HUES64 (cell line): ENCODE measurements around the gene PRLR. TPM values are rescaled to one million over a fixed set of nuclear protein-coding genes. Genes with fewer than 3 reads are reported as not detected.
A peak's percentile ranks its signal among the peaks of the same experiment; 100 is the strongest.

Source experiments
- H3K27ac ChIP-seq: 2 replicates; pipeline ENCODE4 v1.7.0; 2013; ENCODE audit warnings: low read depth, low read length, inconsistent platforms
- H3K27me3 ChIP-seq: 2 replicates; pipeline ENCODE4 v1.6.1; 2013; ENCODE audit warnings: mild to moderate bottlenecking, low read length; ENCODE audit not compliant: insufficient read depth
- H3K36me3 ChIP-seq: 2 replicates; pipeline ENCODE4 v1.6.1; 2013; ENCODE audit warnings: mild to moderate bottlenecking, low read length; ENCODE audit not compliant: insufficient read depth
- H3K4me1 ChIP-seq: 2 replicates; pipeline ENCODE4 v1.6.1; 2013; ENCODE audit warnings: mild to moderate bottlenecking, low read length, moderate library complexity; ENCODE audit not compliant: insufficient read depth
- H3K4me3 ChIP-seq: 2 replicates; pipeline ENCODE4 v1.5.1; 2013; ENCODE audit warnings: mild to moderate bottlenecking, low read length, moderate library complexity
- H3K9ac ChIP-seq: 2 replicates; pipeline ENCODE4 v1.6.1; 2013; ENCODE audit warnings: mild to moderate bottlenecking, low read depth, low read length
- H3K9me3 ChIP-seq: 2 replicates; pipeline ENCODE4 v1.6.1; 2013; ENCODE audit warnings: low read depth, low read length; ENCODE audit not compliant: insufficient read depth
- WGBS: fragments of 150-250, 120-280 bp; methylation state at CpG from one replicate; pipeline ENCODE4 v1.1.7; 2013; ENCODE audit warnings: missing lambda C conversion rate; 5-methylcytosine and 5-hydroxymethylcytosine counted together
- polyA plus RNA-seq, 2 experiments: library from polyadenylated mRNA; stranded (reverse); fragments of 50-300 nt; gene quantifications; one replicate each; pipeline ENCODE4 v1.2.3, GENCODE V29; 2013

Gene PRLR
- 1.3 TPM for polyA plus RNA-seq (2013, experiment 1 of 2)
- 1.3 TPM for polyA plus RNA-seq (2013, experiment 2 of 2)

- H3K9me3 ChIP-seq, result no peaks in the 10 kb centered on the region
- H3K27me3 ChIP-seq, result peaks cover 5% of the 10 kb centered on the region; the same call in 1 of the 2 replicates
- H3K36me3 ChIP-seq, result no peaks in the 10 kb centered on the region
- WGBS, result 2% methylated on average over 42 of the region's 42 CpGs
- H3K4me3 ChIP-seq, result peak within 1 kb of the TSS; percentile 71
- peaks cover 9% of the 10 kb centered on the region for H3K4me1 ChIP-seq
- H3K9ac ChIP-seq, result peak within 1 kb of the TSS; percentile 75
- H3K27ac ChIP-seq, result peak within 1 kb of the TSS; percentile 32; the same call in 1 of the 2 replicates
Observed at GRCh38 chr5:35230038-35230611, at the start of gene PRLR. Gene PRLR (minus strand): TSS chr5:35230487. CDS start chr5:35089620, 140,867 bp downstream.

GRCh38 chr5:35274839-35275509, 44.7 kb upstream of the PRLR start:
- Histone ChIP-seq H3K4me3 (no peak overlapping the region), H3K4me1 (no peaks in the 10 kb centered on the region), H3K9me3 (peaks cover 12% of the 10 kb centered on the region; the same call in 1 of the 2 replicates), H3K36me3 (no peaks in the 10 kb centered on the region), H3K27me3 (no peaks in the 10 kb centered on the region), H3K27ac (no peak overlapping the region), H3K9ac (no peak overlapping the region)
- WGBS, result 75% methylated on average over 2 of the region's 2 CpGs

- WGBS, result 100% methylated on average over 1 of the region's 1 CpG
- Histone ChIP-seq H3K27ac (no peak overlapping the region), H3K9ac (no peak overlapping the region), H3K9me3 (no peaks in the 10 kb centered on the region), H3K4me3 (no peak overlapping the region), H3K4me1 (peaks cover 8% of the 10 kb centered on the region; the same call in 1 of the 2 replicates), H3K36me3 (no peaks in the 10 kb centered on the region), H3K27me3 (no peaks in the 10 kb centered on the region)
Observed at GRCh38 chr5:35269006-35269405, 38.7 kb upstream of the PRLR start.

- WGBS, result 58% methylated on average over 2 of the region's 3 CpGs
- no peak overlapping the region for H3K27ac ChIP-seq
- H3K27me3 ChIP-seq, result no peaks in the 10 kb centered on the region
- no peak overlapping the region for H3K4me3 ChIP-seq
- no peak overlapping the region for H3K9ac ChIP-seq
- H3K9me3 ChIP-seq, result peaks cover 10% of the 10 kb centered on the region; the same call in 1 of the 2 replicates
- peaks cover 8% of the 10 kb centered on the region; the same call in 1 of the 2 replicates for H3K4me1 ChIP-seq
- no peaks in the 10 kb centered on the region for H3K36me3 ChIP-seq
Observed at GRCh38 chr5:35266276-35266675, 36.0 kb upstream of the PRLR start.

- Histone ChIP-seq H3K36me3 (no peaks in the 10 kb centered on the region), H3K27me3 (no peaks in the 10 kb centered on the region), H3K4me3 (no peak overlapping the region), H3K4me1 (peaks cover 8% of the 10 kb centered on the region; the same call in 1 of the 2 replicates), H3K27ac (no peak overlapping the region), H3K9me3 (peaks cover 13% of the 10 kb centered on the region; the same call in 1 of the 2 replicates), H3K9ac (no peak overlapping the region)
- 94% methylated on average over 2 of the region's 2 CpGs for WGBS
Observed at GRCh38 chr5:35264509-35264908, 34.2 kb upstream of the PRLR start.

- H3K9me3 ChIP-seq, result peaks cover 13% of the 10 kb centered on the region; the same call in 1 of the 2 replicates
- 89% methylated on average over 2 of the region's 2 CpGs for WGBS
- H3K4me3 ChIP-seq, result no peak overlapping the region
- no peaks in the 10 kb centered on the region for H3K27me3 ChIP-seq
- H3K36me3 ChIP-seq, result no peaks in the 10 kb centered on the region
- H3K4me1 ChIP-seq, result peaks cover 8% of the 10 kb centered on the region; the same call in 1 of the 2 replicates
- no peak overlapping the region for H3K27ac ChIP-seq
- no peak overlapping the region for H3K9ac ChIP-seq
Observed at GRCh38 chr5:35263266-35263877, 33.1 kb upstream of the PRLR start.

GRCh38 chr5:35253582-35253981, 23.3 kb upstream of the PRLR start:
- peaks cover 25% of the 10 kb centered on the region for H3K9me3 ChIP-seq
- WGBS, result 96% methylated on average over 3 of the region's 3 CpGs
- no peaks in the 10 kb centered on the region for H3K36me3 ChIP-seq
- H3K27ac ChIP-seq, result no peak overlapping the region
- peaks cover 4% of the 10 kb centered on the region; the same call in 1 of the 2 replicates for H3K4me1 ChIP-seq
- no peak overlapping the region for H3K9ac ChIP-seq
- no peak overlapping the region for H3K4me3 ChIP-seq
- no peaks in the 10 kb centered on the region for H3K27me3 ChIP-seq

GRCh38 chr5:35252963-35253362, 22.7 kb upstream of the PRLR start:
- H3K27ac ChIP-seq, result no peak overlapping the region
- WGBS, result 92% methylated on average over 2 of the region's 2 CpGs
- H3K4me3 ChIP-seq, result no peak overlapping the region
- peaks cover 4% of the 10 kb centered on the region; the same call in 1 of the 2 replicates for H3K4me1 ChIP-seq
- no peaks in the 10 kb centered on the region for H3K36me3 ChIP-seq
- H3K9ac ChIP-seq, result no peak overlapping the region
- peaks cover 25% of the 10 kb centered on the region for H3K9me3 ChIP-seq
- H3K27me3 ChIP-seq, result no peaks in the 10 kb centered on the region

GRCh38 chr5:35248843-35249780, 18.8 kb upstream of the PRLR start:
- Histone ChIP-seq H3K36me3 (no peaks in the 10 kb centered on the region), H3K4me1 (peaks cover 14% of the 10 kb centered on the region; the same call in 1 of the 2 replicates), H3K4me3 (no peak overlapping the region), H3K9ac (no peak overlapping the region), H3K9me3 (peaks cover 20% of the 10 kb centered on the region), H3K27me3 (no peaks in the 10 kb centered on the region), H3K27ac (no peak overlapping the region)
- WGBS, result 88% methylated on average over 5 of the region's 5 CpGs

GRCh38 chr5:35247648-35248034, 17.4 kb upstream of the PRLR start:
- Histone ChIP-seq H3K9ac (no peak overlapping the region), H3K4me1 (peaks cover 14% of the 10 kb centered on the region; the same call in 1 of the 2 replicates), H3K36me3 (no peaks in the 10 kb centered on the region), H3K27ac (no peak overlapping the region), H3K9me3 (peaks cover 6% of the 10 kb centered on the region), H3K4me3 (no peak overlapping the region), H3K27me3 (no peaks in the 10 kb centered on the region)
- WGBS, result 81% methylated on average over 6 of the region's 6 CpGs
